Mammary epithelial cell (primary cell): ENCODE results near the gene ERF.

Experiments used
- EZH2 ChIP-seq: IDR thresholded peaks from 2 replicates; pipeline ENCODE4 v1.6.1; 2012; ENCODE audit warnings: low read length, inconsistent platforms, borderline replicate concordance
- TF ChIP-seq, protein P1 (sequence below), 2 donors: IDR thresholded peaks in 1 of 2; conservative IDR thresholded peaks in 1 of 2; 2 replicates each; pipeline ENCODE4 v1.5.1; 2011 to 2012; ENCODE audit warnings: inconsistent platforms in 2 of 2, low read length in 2 of 2, mild to moderate bottlenecking in 2 of 2, control low read depth in 1 of 2, low read depth in 1 of 2; ENCODE audit not compliant: insufficient read depth in 1 of 2; ENCODE audit errors: extremely low read depth in 1 of 2

- TF ChIP-seq, protein P1, sequence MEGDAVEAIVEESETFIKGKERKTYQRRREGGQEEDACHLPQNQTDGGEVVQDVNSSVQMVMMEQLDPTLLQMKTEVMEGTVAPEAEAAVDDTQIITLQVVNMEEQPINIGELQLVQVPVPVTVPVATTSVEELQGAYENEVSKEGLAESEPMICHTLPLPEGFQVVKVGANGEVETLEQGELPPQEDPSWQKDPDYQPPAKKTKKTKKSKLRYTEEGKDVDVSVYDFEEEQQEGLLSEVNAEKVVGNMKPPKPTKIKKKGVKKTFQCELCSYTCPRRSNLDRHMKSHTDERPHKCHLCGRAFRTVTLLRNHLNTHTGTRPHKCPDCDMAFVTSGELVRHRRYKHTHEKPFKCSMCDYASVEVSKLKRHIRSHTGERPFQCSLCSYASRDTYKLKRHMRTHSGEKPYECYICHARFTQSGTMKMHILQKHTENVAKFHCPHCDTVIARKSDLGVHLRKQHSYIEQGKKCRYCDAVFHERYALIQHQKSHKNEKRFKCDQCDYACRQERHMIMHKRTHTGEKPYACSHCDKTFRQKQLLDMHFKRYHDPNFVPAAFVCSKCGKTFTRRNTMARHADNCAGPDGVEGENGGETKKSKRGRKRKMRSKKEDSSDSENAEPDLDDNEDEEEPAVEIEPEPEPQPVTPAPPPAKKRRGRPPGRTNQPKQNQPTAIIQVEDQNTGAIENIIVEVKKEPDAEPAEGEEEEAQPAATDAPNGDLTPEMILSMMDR (conservative IDR thresholded peaks at IDR 0.05 in 1 of 2, IDR thresholded peaks at IDR 0.05 in 1 of 2; ENCODE audit: extremely low read depth in 1 of 2, insufficient read depth in 1 of 2, low read depth in 1 of 2, low read length in 2 of 2): no peak
- no peak for TF ChIP-seq EZH2
These were observed 21.4 kb upstream of the ERF start for GRCh38 chr19:42276284-42276683.
